Uterus (tissue), 2 donors: ENCODE measurements around the gene FKRP.

Experiments used
- CTCF ChIP-seq, 4 experiments: fragments of 200-600 bp in 2 of 4; fragments of 450-650 bp in 2 of 4; sonication (generic) in 2 of 4; IDR thresholded peaks; one replicate each; pipeline ENCODE4 v1.5.1; 2016 to 2019; ENCODE audit warnings: antibody characterized with exemption in 4 of 4, mild to moderate bottlenecking in 2 of 4, moderate library complexity in 1 of 4
- POLR2A ChIP-seq, 2 donors: fragments of 450-650 bp; IDR thresholded peaks; one replicate each; pipeline ENCODE4 v1.6.1; 2016; ENCODE audit warnings: antibody characterized with exemption in 2 of 2, mild to moderate bottlenecking in 1 of 2, moderate library complexity in 1 of 2

GRCh38 chr19:46759206-46759605, 13.3 kb downstream of the FKRP start:
- TF ChIP-seq POLR2A (IDR thresholded peaks at IDR 0.05) (no peak), CTCF (IDR thresholded peaks at IDR 0.05) (no peak)
